ENCODE results near the gene CMTM5. TPM values are rescaled to one million over a fixed set of nuclear protein-coding genes. Genes with fewer than 3 reads are reported as not detected.

The CMTM5 gene
- total RNA-seq, 5 donors from 2014 or later (not counting 1 experiment from before 2014, with no cell fraction given): not detected

DNA sequence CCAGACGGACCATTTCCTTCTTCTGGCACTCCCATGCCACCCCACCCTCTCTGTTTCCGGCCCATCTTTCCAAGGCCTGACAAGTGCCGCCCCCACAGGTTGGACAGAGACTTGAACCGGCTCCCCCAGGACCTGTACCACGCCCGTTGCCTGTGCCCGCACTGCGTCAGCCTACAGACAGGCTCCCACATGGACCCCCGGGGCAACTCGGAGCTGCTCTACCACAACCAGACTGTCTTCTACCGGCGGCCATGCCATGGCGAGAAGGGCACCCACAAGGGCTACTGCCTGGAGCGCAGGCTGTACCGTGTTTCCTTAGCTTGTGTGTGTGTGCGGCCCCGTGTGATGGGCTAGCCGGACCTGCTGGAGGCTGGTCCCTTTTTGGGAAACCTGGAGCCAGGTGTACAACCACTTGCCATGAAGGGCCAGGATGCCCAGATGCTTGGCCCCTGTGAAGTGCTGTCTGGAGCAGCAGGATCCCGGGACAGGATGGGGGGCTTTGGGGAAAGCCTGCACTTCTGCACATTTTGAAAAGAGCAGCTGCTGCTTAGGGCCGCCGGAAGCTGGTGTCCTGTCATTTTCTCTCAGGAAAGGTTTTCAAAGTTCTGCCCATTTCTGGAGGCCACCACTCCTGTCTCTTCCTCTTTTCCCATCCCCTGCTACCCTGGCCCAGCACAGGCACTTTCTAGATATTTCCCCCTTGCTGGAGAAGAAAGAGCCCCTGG is 1.2 kb upstream of the CMTM5 start:
- 89% methylated on average over 16 of the region's 21 CpGs for WGBS (ENCODE audit: insufficient coverage)
- Mint-ChIP-seq H3K4me3 (no peak overlapping the region), H3K27me3 (peaks cover 3 to 9% of the 10 kb centered on the region in 2 donors), H3K36me3 (no peaks in the 10 kb centered on the region), H3K4me1 (no peaks in the 10 kb centered on the region), H3K27ac (no peak overlapping the region), H3K9me3 (no peaks in the 10 kb centered on the region)
- DNase-seq: no peak
- CTCF ChIA-PET: no interaction called here
- peaks cover 0 to 39% of the 10 kb centered on the region in 2 experiments for H3K27me3 ChIP-seq (replicated peaks in 1 of 2; ENCODE audit: control insufficient read depth in 2 of 2, extremely low read depth in 1 of 2, insufficient read depth in 2 of 2, low read length in 1 of 2)
- ATAC-seq (replicated peaks in 1 of 4): no peak
- H3K4me1 ChIP-seq (ENCODE audit: control insufficient read depth in 1 of 2, extremely low read depth in 1 of 2, insufficient read depth in 2 of 2, low read length in 2 of 2): no peaks in the 10 kb centered on the region
- H3K27ac ChIP-seq (ENCODE audit: low read length): no peak overlapping the region
- POLR2A ChIA-PET: no interaction called here
- no peak overlapping the region for H3K4me3 ChIP-seq (ENCODE audit: control insufficient read depth in 1 of 2, extremely low read depth in 1 of 2, low read length in 1 of 2)
- no peaks in the 10 kb centered on the region for H3K36me3 ChIP-seq (ENCODE audit: control insufficient read depth in 2 of 2, extremely low read depth in 1 of 2, insufficient read depth in 1 of 2, low read length in 1 of 2)
- H3K9me3 ChIP-seq: no peaks in the 10 kb centered on the region

DNA sequence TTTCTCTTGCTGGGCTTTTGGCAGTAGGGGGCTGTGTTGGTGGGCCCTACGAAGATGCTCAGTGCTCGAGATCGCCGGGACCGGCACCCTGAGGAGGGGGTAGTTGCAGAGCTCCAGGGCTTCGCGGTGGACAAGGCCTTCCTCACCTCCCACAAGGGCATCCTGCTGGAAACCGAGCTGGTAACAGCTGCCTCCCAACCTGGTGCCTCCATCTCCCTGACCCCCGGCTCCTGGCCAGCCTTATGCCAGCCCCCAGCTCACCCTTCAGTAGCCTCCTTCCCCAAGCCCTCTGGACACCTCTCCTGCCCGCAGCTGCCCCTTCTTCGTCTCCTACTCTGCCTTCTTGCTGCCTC is 328 bp downstream of the CMTM5 start:
- no peak overlapping the region for H3K27ac ChIP-seq (ENCODE audit: low read length)
- H3K36me3 Mint-ChIP-seq: no peaks in the 10 kb centered on the region
- H3K27ac Mint-ChIP-seq: no peak overlapping the region
- peaks cover 4 to 12% of the 10 kb centered on the region in 2 donors for H3K27me3 Mint-ChIP-seq
- 67% methylated on average over 5 of the region's 11 CpGs for WGBS (ENCODE audit: insufficient coverage)
- H3K4me1 Mint-ChIP-seq: no peaks in the 10 kb centered on the region
- POLR2A ChIA-PET: no interaction called here
- no peaks in the 10 kb centered on the region for H3K9me3 Mint-ChIP-seq
- H3K4me3 ChIP-seq (ENCODE audit: control insufficient read depth in 1 of 2, extremely low read depth in 1 of 2, low read length in 1 of 2): no peak overlapping the region
- peaks cover 0 to 48% of the 10 kb centered on the region in 2 experiments for H3K27me3 ChIP-seq (replicated peaks in 1 of 2; ENCODE audit: control insufficient read depth in 2 of 2, extremely low read depth in 1 of 2, insufficient read depth in 2 of 2, low read length in 1 of 2)
- no peaks in the 10 kb centered on the region for H3K36me3 ChIP-seq (ENCODE audit: control insufficient read depth in 2 of 2, extremely low read depth in 1 of 2, insufficient read depth in 1 of 2, low read length in 1 of 2)
- H3K4me1 ChIP-seq (ENCODE audit: control insufficient read depth in 1 of 2, extremely low read depth in 1 of 2, insufficient read depth in 2 of 2, low read length in 2 of 2): no peaks in the 10 kb centered on the region
- no peaks in the 10 kb centered on the region for H3K9me3 ChIP-seq
- H3K4me3 Mint-ChIP-seq: no peak overlapping the region
- CTCF ChIA-PET: no interaction called here
- DNase-seq (no peak), ATAC-seq (replicated peaks in 1 of 4) (no peak)

DNA sequence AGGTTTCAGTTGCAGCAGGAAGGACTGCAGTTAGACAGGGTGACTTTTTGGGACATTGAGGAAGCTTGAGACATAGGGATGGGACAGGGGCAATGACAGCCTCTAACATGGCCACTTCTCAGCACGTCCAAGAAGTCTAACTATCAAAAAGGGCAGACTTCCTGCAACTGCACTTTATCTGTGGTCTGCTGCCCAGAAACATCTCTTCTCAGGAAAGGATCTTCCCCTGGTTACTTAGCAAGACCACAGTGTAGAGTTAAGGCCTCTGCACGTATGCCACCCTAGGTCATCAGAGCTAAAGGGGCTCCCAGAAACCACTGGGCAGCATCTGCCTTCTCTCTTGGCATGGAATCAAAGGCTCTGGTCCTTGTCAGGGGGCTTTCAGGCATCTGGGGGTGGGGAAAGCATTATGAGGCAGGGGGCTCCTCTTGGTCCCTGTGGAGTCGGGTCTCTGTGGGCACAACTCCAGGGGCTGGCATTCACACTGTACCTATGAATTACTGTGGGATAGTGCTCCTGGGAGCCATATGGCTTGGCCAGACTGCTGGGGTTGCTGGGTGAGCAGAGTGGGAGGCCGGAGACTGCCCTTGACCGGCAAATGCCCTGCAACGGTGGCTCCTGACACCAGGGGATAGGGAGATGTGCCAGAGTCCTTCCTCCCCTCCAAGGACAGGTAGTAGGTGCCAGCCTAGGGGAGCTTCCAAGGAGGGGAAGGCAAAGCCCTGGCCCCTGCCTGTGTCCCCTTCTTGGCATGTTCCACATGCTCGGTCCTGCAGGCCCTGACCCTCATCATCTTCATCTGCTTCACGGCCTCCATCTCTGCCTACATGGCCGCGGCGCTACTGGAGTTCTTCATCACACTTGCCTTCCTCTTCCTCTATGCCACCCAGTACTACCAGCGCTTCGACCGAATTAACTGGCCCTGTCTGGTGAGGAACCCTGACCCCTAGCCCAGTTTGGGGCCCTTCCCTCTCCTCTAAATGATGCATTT is 1.0 kb downstream of the CMTM5 start:
- H3K4me3 Mint-ChIP-seq: no peak overlapping the region
- no peaks in the 10 kb centered on the region for H3K9me3 Mint-ChIP-seq
- H3K27ac Mint-ChIP-seq: no peak overlapping the region
- no peak for ATAC-seq (replicated peaks in 1 of 4)
- Histone ChIP-seq H3K27ac (ENCODE audit: low read length) (no peak overlapping the region), H3K4me1 (ENCODE audit: control insufficient read depth in 1 of 2, extremely low read depth in 1 of 2, insufficient read depth in 2 of 2, low read length in 2 of 2) (no peaks in the 10 kb centered on the region), H3K27me3 (replicated peaks in 1 of 2; ENCODE audit: control insufficient read depth in 2 of 2, extremely low read depth in 1 of 2, insufficient read depth in 2 of 2, low read length in 1 of 2) (peaks cover 0 to 55% of the 10 kb centered on the region in 2 experiments), H3K9me3 (no peaks in the 10 kb centered on the region), H3K36me3 (ENCODE audit: control insufficient read depth in 2 of 2, extremely low read depth in 1 of 2, insufficient read depth in 1 of 2, low read length in 1 of 2) (no peaks in the 10 kb centered on the region), H3K4me3 (ENCODE audit: control insufficient read depth in 1 of 2, extremely low read depth in 1 of 2, low read length in 1 of 2) (no peak overlapping the region)
- H3K4me1 Mint-ChIP-seq: no peaks in the 10 kb centered on the region
- DNase-seq: no peak
- 87% methylated on average over 9 of the region's 14 CpGs for WGBS (ENCODE audit: insufficient coverage)
- H3K27me3 Mint-ChIP-seq: peaks cover 8 to 18% of the 10 kb centered on the region in 2 donors
- ChIA-PET CTCF (no interaction called here), POLR2A (no interaction called here)
- no peaks in the 10 kb centered on the region for H3K36me3 Mint-ChIP-seq

DNA sequence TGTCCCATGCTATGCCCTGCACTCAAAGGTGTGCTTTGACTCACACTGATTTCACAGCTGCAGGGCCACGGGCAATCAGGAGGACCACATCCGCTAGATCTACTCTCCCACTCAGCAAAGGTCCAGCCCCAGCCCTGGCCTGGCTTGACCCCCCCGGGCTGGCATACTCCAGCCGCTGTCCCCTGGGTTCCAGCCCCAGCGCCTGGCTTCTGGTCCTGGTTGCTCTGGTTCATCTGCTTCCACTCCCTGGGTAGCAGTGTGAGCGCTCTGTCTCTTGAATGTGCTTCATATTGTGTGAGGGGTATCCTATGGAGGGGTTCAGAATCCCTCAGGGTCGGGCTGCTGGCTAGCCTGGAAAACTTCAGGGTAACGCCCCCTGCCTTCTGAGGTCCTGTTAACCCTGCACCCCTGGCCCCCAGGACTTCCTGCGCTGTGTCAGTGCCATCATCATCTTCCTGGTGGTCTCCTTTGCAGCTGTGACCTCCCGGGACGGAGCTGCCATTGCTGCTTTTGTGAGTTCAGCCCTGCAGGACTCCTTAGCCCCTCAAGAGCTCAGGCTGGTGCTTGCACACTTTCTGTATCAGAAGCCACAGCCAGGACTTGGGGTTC is 1.9 kb downstream of the CMTM5 start:
- no peak overlapping the region for H3K27ac ChIP-seq (ENCODE audit: low read length)
- ChIA-PET POLR2A (no interaction called here), CTCF (interaction anchor here (0.9 to 2.4 kb wide), 6 partner anchors 9 to 310 kb away, joined by 3 to 13 read pairs (median 6); no protein-coding TSS in a partner anchor)
- Mint-ChIP-seq H3K4me3 (no peak overlapping the region), H3K27me3 (peaks cover 9 to 18% of the 10 kb centered on the region in 2 donors), H3K9me3 (no peaks in the 10 kb centered on the region), H3K4me1 (no peaks in the 10 kb centered on the region), H3K36me3 (no peaks in the 10 kb centered on the region), H3K27ac (no peak overlapping the region)
- H3K9me3 ChIP-seq: no peaks in the 10 kb centered on the region
- H3K27me3 ChIP-seq (replicated peaks in 1 of 2; ENCODE audit: control insufficient read depth in 2 of 2, extremely low read depth in 1 of 2, insufficient read depth in 2 of 2, low read length in 1 of 2): peaks cover 0 to 55% of the 10 kb centered on the region in 2 experiments
- H3K4me1 ChIP-seq (ENCODE audit: control insufficient read depth in 1 of 2, extremely low read depth in 1 of 2, insufficient read depth in 2 of 2, low read length in 2 of 2): no peaks in the 10 kb centered on the region
- ATAC-seq (replicated peaks in 1 of 4): no peak
- H3K36me3 ChIP-seq (ENCODE audit: control insufficient read depth in 2 of 2, extremely low read depth in 1 of 2, insufficient read depth in 1 of 2, low read length in 1 of 2): no peaks in the 10 kb centered on the region
- no peak for DNase-seq
- no peak overlapping the region for H3K4me3 ChIP-seq (ENCODE audit: control insufficient read depth in 1 of 2, extremely low read depth in 1 of 2, low read length in 1 of 2)
- WGBS (ENCODE audit: insufficient coverage): 68% methylated on average over 9 of the region's 11 CpGs

DNA sequence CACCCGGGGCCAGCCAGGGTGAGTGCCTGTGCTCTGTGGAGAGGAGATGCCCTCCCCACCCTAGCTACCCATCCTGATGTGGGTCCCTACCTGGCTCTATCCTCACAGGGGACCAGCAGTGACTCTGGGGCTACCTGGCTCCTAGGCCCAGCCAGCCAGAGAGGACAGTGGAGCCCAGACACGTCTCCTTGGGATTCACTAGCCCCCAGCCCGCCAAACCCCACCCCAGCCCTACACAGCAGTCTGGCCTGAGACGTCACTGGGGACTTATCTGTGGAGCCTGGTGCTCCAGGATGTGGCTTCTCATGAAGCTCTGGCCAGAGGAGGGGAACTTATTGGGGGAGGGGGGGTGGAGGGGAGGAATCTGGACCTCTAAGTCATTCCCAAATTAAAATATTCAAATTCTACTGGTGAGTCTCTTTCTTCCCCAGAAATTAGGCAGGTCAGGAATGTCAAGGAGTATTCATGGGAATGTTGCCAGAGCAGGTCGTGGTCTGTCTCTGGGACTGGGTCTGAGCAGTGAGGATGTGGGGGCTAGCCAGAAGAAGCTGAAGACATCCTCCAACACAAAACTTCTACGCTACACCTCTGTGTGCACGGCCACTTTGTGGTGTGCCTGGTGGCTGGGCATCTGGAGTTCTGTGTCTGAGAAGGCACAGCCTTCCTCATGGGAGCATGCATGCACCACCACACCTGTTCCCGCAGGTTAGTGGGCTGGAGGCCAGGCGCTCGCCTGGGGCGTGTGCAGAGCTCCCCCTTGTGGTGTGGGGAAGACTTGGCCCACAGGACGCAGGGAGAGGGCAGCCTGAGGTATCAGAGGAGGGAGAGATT is 2.7 kb downstream of the CMTM5 start:
- ChIA-PET POLR2A (no interaction called here), CTCF (interaction anchor here (0.9 to 2.4 kb wide), 16 partner anchors 10 to 311 kb away, joined by 3 to 13 read pairs (median 5); partner anchors contain the start of gene PABPN1 (in 1 of the 2))
- H3K9me3 Mint-ChIP-seq: no peaks in the 10 kb centered on the region
- no peaks in the 10 kb centered on the region for H3K36me3 Mint-ChIP-seq
- H3K27ac Mint-ChIP-seq: no peak overlapping the region
- DNase-seq: peak; percentile 25 to 81 (median 56)
- Histone ChIP-seq H3K9me3 (no peaks in the 10 kb centered on the region), H3K27me3 (replicated peaks in 1 of 2; ENCODE audit: control insufficient read depth in 2 of 2, extremely low read depth in 1 of 2, insufficient read depth in 2 of 2, low read length in 1 of 2) (peaks cover 0 to 55% of the 10 kb centered on the region in 2 experiments), H3K36me3 (ENCODE audit: control insufficient read depth in 2 of 2, extremely low read depth in 1 of 2, insufficient read depth in 1 of 2, low read length in 1 of 2) (no peaks in the 10 kb centered on the region), H3K27ac (ENCODE audit: low read length) (no peak overlapping the region), H3K4me1 (ENCODE audit: control insufficient read depth in 1 of 2, extremely low read depth in 1 of 2, insufficient read depth in 2 of 2, low read length in 2 of 2) (no peaks in the 10 kb centered on the region), H3K4me3 (ENCODE audit: control insufficient read depth in 1 of 2, extremely low read depth in 1 of 2, low read length in 1 of 2) (no peak overlapping the region)
- no peak overlapping the region for H3K4me3 Mint-ChIP-seq
- WGBS (ENCODE audit: insufficient coverage): 20% methylated on average over 5 of the region's 12 CpGs
- H3K27me3 Mint-ChIP-seq: peaks cover 9 to 18% of the 10 kb centered on the region in 2 donors
- H3K4me1 Mint-ChIP-seq: no peaks in the 10 kb centered on the region
- ATAC-seq (replicated peaks in 1 of 4): peak; percentile 86 to 95 (median 88)
